HepG2 (cell line): ENCODE results near the gene GDF15. TPM values are rescaled to one million over a fixed set of nuclear protein-coding genes. Genes with fewer than 3 reads are reported as not detected.

ENCODE experiments used
- AKAP8 ChIP-seq: sonication (generic); formaldehyde crosslinking; IDR thresholded peaks from 2 replicates; pipeline ENCODE4 v1.5.1; 2020; ENCODE audit warnings: mild to moderate bottlenecking, missing genetic modification reagents
- ASH2L ChIP-seq: fragments of 300-600, 200-600 bp; sonication (generic); IDR thresholded peaks from 2 replicates; pipeline ENCODE4 v1.7.0; 2017; ENCODE audit warnings: low read depth, mild to moderate bottlenecking, moderate library complexity, mixed read lengths, low read length; ENCODE audit not compliant: insufficient read length
- GABPA ChIP-seq, 2 experiments: IDR thresholded peaks; 2 replicates each; pipeline ENCODE4 v1.6.1; 2011 to 2016; ENCODE audit warnings: low read depth in 2 of 2, low read length in 1 of 2, missing biosample characterization in 1 of 2, missing genetic modification characterization in 1 of 2
- HNF4A ChIP-seq: sonication (generic); formaldehyde crosslinking; IDR thresholded peaks from 2 replicates; pipeline ENCODE4 v1.4.0; 2020; ENCODE audit warnings: missing genetic modification reagents
- HNRNPUL1 ChIP-seq: fragments of 200-400 bp; formaldehyde crosslinking; IDR thresholded peaks from 2 replicates; pipeline ENCODE4 v1.6.1; 2017; ENCODE audit warnings: low read depth, mild to moderate bottlenecking, low read length, moderate library complexity
- KAT8 ChIP-seq: IDR thresholded peaks from 2 replicates; pipeline ENCODE4 v1.6.1; 2016; ENCODE audit warnings: missing genetic modification reagents, missing compliant biosample characterization
- KDM5B ChIP-seq: sonication (generic); formaldehyde crosslinking; IDR thresholded peaks from 2 replicates; pipeline ENCODE4 v1.4.0; 2020; ENCODE audit warnings: missing genetic modification reagents, mild to moderate bottlenecking, borderline replicate concordance
- KMT2B ChIP-seq: IDR thresholded peaks from 2 replicates; pipeline ENCODE4 v1.6.1; 2016; ENCODE audit warnings: missing genetic modification reagents, missing compliant biosample characterization
- MTF2 ChIP-seq: sonication (generic); formaldehyde crosslinking; IDR thresholded peaks from 2 replicates; pipeline ENCODE4 v1.5.0; 2020; ENCODE audit warnings: missing genetic modification reagents, borderline replicate concordance
- NAIF1 ChIP-seq: sonication (generic); formaldehyde crosslinking; IDR thresholded peaks from 2 replicates; pipeline ENCODE4 v1.5.0; 2020; ENCODE audit warnings: mild to moderate bottlenecking, missing genetic modification reagents, borderline replicate concordance
- RARG ChIP-seq: sonication (generic); formaldehyde crosslinking; IDR thresholded peaks from 2 replicates; pipeline ENCODE4 v1.4.0; 2020; ENCODE audit warnings: low read depth, mild to moderate bottlenecking, missing genetic modification reagents
- RCOR2 ChIP-seq: IDR thresholded peaks from 2 replicates; pipeline ENCODE4 v1.6.1; 2016; ENCODE audit warnings: missing biosample characterization, missing genetic modification reagents
- SOX13 ChIP-seq, 3 experiments: fragments of 450-650 bp in 1 of 3; sonication (generic) in 1 of 3; formaldehyde crosslinking in 1 of 3; IDR thresholded peaks in 2 of 3; conservative IDR thresholded peaks in 1 of 3; 2 replicates each; pipeline versions ENCODE4 v1.5.0 to v1.6.1; 2016 to 2020; ENCODE audit warnings: antibody characterized with exemption in 1 of 3, mild to moderate bottlenecking in 1 of 3, missing compliant biosample characterization in 1 of 3, missing genetic modification reagents in 1 of 3, moderate library complexity in 1 of 3
- SP2 ChIP-seq: sonication (generic); formaldehyde crosslinking; IDR thresholded peaks from 2 replicates; pipeline ENCODE4 v1.5.1; 2020; ENCODE audit warnings: mild to moderate bottlenecking, missing genetic modification reagents
- TARDBP ChIP-seq: sonication (generic); formaldehyde crosslinking; IDR thresholded peaks from 2 replicates; pipeline ENCODE4 v1.8.0; 2022; ENCODE audit warnings: mild to moderate bottlenecking, missing genetic modification reagents
- ZFX ChIP-seq: sonication (generic); formaldehyde crosslinking; IDR thresholded peaks from 2 replicates; pipeline ENCODE4 v1.4.0; 2020; ENCODE audit warnings: mild to moderate bottlenecking, low read depth, missing genetic modification reagents, moderate library complexity
- ZMYM2 ChIP-seq: sonication (generic); formaldehyde crosslinking; IDR thresholded peaks from 2 replicates; pipeline ENCODE4 v1.8.0; 2022; ENCODE audit warnings: mild to moderate bottlenecking, missing genetic modification reagents
- ZNF225 ChIP-seq: sonication (generic); formaldehyde crosslinking; IDR thresholded peaks from 2 replicates; pipeline ENCODE4 v1.4.0; 2020; ENCODE audit warnings: mild to moderate bottlenecking, missing genetic modification reagents
- ZNF589 ChIP-seq: sonication (generic); formaldehyde crosslinking; conservative IDR thresholded peaks from 2 replicates; pipeline ENCODE4 v1.8.0; 2022; ENCODE audit warnings: mild to moderate bottlenecking, moderate library complexity, missing genetic modification reagents
- ZNF670 ChIP-seq: sonication (generic); formaldehyde crosslinking; IDR thresholded peaks from 2 replicates; pipeline ENCODE4 v1.8.0; 2022; ENCODE audit warnings: mild to moderate bottlenecking, missing genetic modification reagents, borderline replicate concordance
- ZNF678 ChIP-seq: sonication (generic); formaldehyde crosslinking; IDR thresholded peaks from 2 replicates; pipeline ENCODE4 v1.4.0; 2020; ENCODE audit warnings: mild to moderate bottlenecking, missing genetic modification reagents
- polyA plus RNA-seq, 8 experiments: library from polyadenylated mRNA; depleted of rRNA in 3 of 8; stranded (reverse) in 7 of 8; unstranded in 1 of 8; fragments of >200 nt; fragmentation: Illumina TruSeq in 4 of 8; extraction: Trizol in 4 of 8; gene quantifications; 2 replicates each; pipeline versions ENCODE4 v1.2.1 to v1.2.3, GENCODE V29; 2011 to 2016; ENCODE audit warnings: low read depth in 4 of 8, missing spikeins in 1 of 8, mixed read lengths in 1 of 8; ENCODE audit not compliant: insufficient read depth in 1 of 8
- total RNA-seq, 5 experiments: library from RNA; depleted of rRNA; stranded (reverse); fragments of >200 nt; fragmentation: Illumina TruSeq; extraction: Trizol; gene quantifications; 2 replicates each; pipeline ENCODE4 v1.2.3, GENCODE V29; 2016; ENCODE audit warnings: low read depth in 1 of 5
- TF ChIP-seq, protein P1 (sequence below): sonication (generic); formaldehyde crosslinking; IDR thresholded peaks from 2 replicates; pipeline ENCODE4 v1.4.0; 2020; ENCODE audit warnings: missing genetic modification reagents, borderline replicate concordance
- TF ChIP-seq, protein P2 (sequence below): sonication (generic); formaldehyde crosslinking; IDR thresholded peaks from 2 replicates; pipeline ENCODE4 v1.5.0; 2020; ENCODE audit warnings: missing genetic modification reagents
- TF ChIP-seq, protein P3 (sequence below): sonication (generic); formaldehyde crosslinking; IDR thresholded peaks from 2 replicates; pipeline ENCODE4 v1.5.0; 2020; ENCODE audit warnings: mild to moderate bottlenecking, missing genetic modification reagents, moderate library complexity

The GDF15 gene
- total and polyA plus RNA-seq, 2 of the 13 experiments (the other 11 are each of a cell fraction or from before 2014, with no cell fraction given): 146 to 422 TPM

DNA sequence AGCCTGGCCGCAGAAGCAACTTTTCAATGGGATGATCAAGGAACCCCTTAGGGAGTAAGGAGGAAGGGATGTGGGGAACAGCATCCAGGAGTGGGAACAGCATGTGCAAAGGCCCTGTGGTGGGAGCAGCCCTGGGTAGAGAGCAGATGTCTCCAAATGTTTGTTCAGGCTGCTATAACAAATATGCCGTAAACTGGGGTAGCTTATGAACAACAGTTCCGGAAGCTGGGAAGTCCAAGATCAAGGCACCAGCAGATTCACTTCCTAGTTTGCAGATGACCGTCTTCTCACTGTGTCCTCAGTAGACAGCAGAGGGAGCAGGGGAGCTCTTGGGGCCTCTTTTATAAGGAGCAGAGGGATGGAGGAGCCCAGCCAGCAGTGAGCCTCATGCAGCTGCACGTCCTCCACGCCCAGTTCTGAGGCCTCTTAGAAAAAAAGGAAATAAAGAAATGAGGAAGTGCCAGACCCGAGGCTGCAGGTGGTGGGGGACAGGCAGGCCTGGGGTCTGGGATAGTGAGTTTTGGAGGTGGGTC lies 15.7 kb downstream of the GDF15 start (continued):
- TF ChIP-seq RARG (no peak), RCOR2 (CRISPR knock-in tag) (peak; percentile 91), ZFX (CRISPR knock-in tag) (peak; percentile 40; the same call in 1 of the 2 replicates), ZMYM2 (CRISPR knock-in tag) (peak; percentile 92), NAIF1 (no peak), GABPA (IDR thresholded peaks at IDR 0.05; ENCODE audit: low read depth, low read length) (no peak), GABPA (CRISPR knock-in tag; IDR thresholded peaks at IDR 0.05; ENCODE audit: low read depth) (peak; percentile 69), ZNF225 (CRISPR knock-in tag) (no peak), HNF4A (no peak), ZNF678 (no peak), SOX13 (IDR thresholded peaks at IDR 0.05) (no peak), SOX13 (CRISPR knock-in tag; conservative IDR thresholded peaks at IDR 0.05 in 1 of 2, IDR thresholded peaks at IDR 0.05 in 1 of 2) (no peak), ZNF589 (CRISPR knock-in tag) (no peak), SP2 (CRISPR knock-in tag) (no peak), KAT8 (CRISPR knock-in tag) (peak; percentile 21; the same call in 1 of the 2 replicates), KDM5B (no peak), MTF2 (no peak), HNRNPUL1 (no peak), AKAP8 (CRISPR knock-in tag) (no peak), ZNF670 (CRISPR knock-in tag) (no peak), KMT2B (CRISPR knock-in tag) (no peak), TARDBP (0 out of 2 replicates have a peak, but pooled peaks have one; percentile 19), ASH2L (no peak)
- TF ChIP-seq, protein P1, sequence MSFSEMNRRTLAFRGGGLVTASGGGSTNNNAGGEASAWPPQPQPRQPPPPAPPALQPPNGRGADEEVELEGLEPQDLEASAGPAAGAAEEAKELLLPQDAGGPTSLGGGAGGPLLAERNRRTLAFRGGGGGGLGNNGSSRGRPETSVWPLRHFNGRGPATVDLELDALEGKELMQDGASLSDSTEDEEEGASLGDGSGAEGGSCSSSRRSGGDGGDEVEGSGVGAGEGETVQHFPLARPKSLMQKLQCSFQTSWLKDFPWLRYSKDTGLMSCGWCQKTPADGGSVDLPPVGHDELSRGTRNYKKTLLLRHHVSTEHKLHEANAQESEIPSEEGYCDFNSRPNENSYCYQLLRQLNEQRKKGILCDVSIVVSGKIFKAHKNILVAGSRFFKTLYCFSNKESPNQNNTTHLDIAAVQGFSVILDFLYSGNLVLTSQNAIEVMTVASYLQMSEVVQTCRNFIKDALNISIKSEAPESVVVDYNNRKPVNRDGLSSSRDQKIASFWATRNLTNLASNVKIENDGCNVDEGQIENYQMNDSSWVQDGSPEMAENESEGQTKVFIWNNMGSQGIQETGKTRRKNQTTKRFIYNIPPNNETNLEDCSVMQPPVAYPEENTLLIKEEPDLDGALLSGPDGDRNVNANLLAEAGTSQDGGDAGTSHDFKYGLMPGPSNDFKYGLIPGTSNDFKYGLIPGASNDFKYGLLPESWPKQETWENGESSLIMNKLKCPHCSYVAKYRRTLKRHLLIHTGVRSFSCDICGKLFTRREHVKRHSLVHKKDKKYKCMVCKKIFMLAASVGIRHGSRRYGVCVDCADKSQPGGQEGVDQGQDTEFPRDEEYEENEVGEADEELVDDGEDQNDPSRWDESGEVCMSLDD: no peak
- TF ChIP-seq, protein P2, sequence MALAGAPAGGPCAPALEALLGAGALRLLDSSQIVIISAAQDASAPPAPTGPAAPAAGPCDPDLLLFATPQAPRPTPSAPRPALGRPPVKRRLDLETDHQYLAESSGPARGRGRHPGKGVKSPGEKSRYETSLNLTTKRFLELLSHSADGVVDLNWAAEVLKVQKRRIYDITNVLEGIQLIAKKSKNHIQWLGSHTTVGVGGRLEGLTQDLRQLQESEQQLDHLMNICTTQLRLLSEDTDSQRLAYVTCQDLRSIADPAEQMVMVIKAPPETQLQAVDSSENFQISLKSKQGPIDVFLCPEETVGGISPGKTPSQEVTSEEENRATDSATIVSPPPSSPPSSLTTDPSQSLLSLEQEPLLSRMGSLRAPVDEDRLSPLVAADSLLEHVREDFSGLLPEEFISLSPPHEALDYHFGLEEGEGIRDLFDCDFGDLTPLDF (CRISPR knock-in tag): no peak
- TF ChIP-seq, protein P3, sequence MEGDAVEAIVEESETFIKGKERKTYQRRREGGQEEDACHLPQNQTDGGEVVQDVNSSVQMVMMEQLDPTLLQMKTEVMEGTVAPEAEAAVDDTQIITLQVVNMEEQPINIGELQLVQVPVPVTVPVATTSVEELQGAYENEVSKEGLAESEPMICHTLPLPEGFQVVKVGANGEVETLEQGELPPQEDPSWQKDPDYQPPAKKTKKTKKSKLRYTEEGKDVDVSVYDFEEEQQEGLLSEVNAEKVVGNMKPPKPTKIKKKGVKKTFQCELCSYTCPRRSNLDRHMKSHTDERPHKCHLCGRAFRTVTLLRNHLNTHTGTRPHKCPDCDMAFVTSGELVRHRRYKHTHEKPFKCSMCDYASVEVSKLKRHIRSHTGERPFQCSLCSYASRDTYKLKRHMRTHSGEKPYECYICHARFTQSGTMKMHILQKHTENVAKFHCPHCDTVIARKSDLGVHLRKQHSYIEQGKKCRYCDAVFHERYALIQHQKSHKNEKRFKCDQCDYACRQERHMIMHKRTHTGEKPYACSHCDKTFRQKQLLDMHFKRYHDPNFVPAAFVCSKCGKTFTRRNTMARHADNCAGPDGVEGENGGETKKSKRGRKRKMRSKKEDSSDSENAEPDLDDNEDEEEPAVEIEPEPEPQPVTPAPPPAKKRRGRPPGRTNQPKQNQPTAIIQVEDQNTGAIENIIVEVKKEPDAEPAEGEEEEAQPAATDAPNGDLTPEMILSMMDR: peak; percentile 63
